ENCODE data around the gene DIPK1B.

DNA sequence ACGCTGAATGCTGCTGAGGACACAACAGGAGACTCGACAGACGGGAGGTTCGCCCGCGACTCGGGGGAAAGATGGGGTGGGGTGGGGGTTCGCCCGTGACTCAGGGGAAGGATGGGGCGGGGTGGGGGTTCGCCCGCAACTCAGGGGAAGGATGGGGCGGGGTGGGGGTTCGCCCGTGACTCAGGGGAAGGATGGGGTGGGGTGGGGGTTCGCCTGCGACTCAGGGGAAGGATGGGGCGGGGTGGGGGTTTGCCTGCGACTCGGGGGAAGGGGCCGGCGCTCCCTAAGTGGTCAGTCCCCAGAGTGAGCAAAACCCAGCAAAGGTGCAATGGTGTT is 33.8 kb downstream of the DIPK1B start:
- TF ChIP-seq, protein P1, sequence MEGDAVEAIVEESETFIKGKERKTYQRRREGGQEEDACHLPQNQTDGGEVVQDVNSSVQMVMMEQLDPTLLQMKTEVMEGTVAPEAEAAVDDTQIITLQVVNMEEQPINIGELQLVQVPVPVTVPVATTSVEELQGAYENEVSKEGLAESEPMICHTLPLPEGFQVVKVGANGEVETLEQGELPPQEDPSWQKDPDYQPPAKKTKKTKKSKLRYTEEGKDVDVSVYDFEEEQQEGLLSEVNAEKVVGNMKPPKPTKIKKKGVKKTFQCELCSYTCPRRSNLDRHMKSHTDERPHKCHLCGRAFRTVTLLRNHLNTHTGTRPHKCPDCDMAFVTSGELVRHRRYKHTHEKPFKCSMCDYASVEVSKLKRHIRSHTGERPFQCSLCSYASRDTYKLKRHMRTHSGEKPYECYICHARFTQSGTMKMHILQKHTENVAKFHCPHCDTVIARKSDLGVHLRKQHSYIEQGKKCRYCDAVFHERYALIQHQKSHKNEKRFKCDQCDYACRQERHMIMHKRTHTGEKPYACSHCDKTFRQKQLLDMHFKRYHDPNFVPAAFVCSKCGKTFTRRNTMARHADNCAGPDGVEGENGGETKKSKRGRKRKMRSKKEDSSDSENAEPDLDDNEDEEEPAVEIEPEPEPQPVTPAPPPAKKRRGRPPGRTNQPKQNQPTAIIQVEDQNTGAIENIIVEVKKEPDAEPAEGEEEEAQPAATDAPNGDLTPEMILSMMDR (conservative IDR thresholded peaks at IDR 0.05; ENCODE audit: low read depth in 2 of 2), result no peak
- TF ChIP-seq REST (IDR thresholded peaks at IDR 0.05; ENCODE audit: unreplicated experiment) (no peak), JUNB (IDR thresholded peaks at IDR 0.05; ENCODE audit: unreplicated experiment) (no peak), EZH2 (IDR thresholded peaks at IDR 0.05; ENCODE audit: low read depth, unreplicated experiment) (no peak), POLR2AphosphoS5 (IDR thresholded peaks at IDR 0.05; ENCODE audit: low read depth) (no peak), CREB1 (CRISPR knock-in tag; IDR thresholded peaks at IDR 0.05; ENCODE audit: low read depth) (no peak)

Data from GM23338 (cell line).